ENCODE data around the gene C1RL. TPM values are rescaled to one million over a fixed set of nuclear protein-coding genes. Genes with fewer than 3 reads are reported as not detected.

Gene C1RL
- total RNA-seq (2021), result 2.4 and 4.0 TPM in 2 replicates
- Bru-seq, nascent RNA, result percentile 47 among the genes with signal in this experiment
- BruChase-seq, experiment 1, labeled RNA remaining after a 2-hour chase, result percentile 45 among the genes with signal in this experiment
- percentile 52 among the genes with signal in this experiment for BruChase-seq, experiment 2, labeled RNA remaining after a 6-hour chase
- long read RNA-seq, result 0 reads

- intact Hi-C loops (cut with micrococcal nuclease; ENCODE audit: unreplicated experiment), result loop anchor here (1.0 kb wide), 1 partner anchor 165 kb away; the partner anchor contains the start of gene C12orf57
- no peaks in the 10 kb centered on the region for H3K27me3 ChIP-seq (replicated peaks; ENCODE audit: insufficient read depth, low read depth, low read length, poor library complexity)
- peak within 1 kb of the TSS; percentile 42 for H3K4me3 ChIP-seq (ENCODE audit: low read depth, low read length, poor library complexity, severe bottlenecking)
- H3K9me3 ChIP-seq (ENCODE audit: low read depth, low read length, poor library complexity, severe bottlenecking), result peaks cover 9% of the 10 kb centered on the region
- ChIA-PET CTCF (interaction anchor here (0.6 to 1.2 kb wide), 4 partner anchors 164 to 533 kb away, joined by 3 to 6 read pairs (median 4); partner anchors contain the start of genes C12orf57 and RNU7-1), POLR2A (ENCODE audit: low non-redundant PET) (interaction anchor here (0.5 to 0.7 kb wide), 2 partner anchors 165 to 236 kb away, joined by 3 to 13 read pairs; partner anchors contain the start of genes C12orf57 and SPSB2)
- no peaks in the 10 kb centered on the region for H3K36me3 ChIP-seq (ENCODE audit: insufficient read depth, low read length, poor library complexity, severe bottlenecking)
- peak within 1 kb of the TSS; percentile 52 for H3K27ac ChIP-seq (ENCODE audit: low read depth, low read length, poor library complexity, severe bottlenecking)
- TF ChIP-seq CTCF (conservative IDR thresholded peaks at IDR 0.05; ENCODE audit: low read depth, low read length) (peak; percentile 96), EZH2 (IDR thresholded peaks at IDR 0.05; ENCODE audit: borderline replicate concordance, low read depth, low read length, poor library complexity, severe bottlenecking) (no peak)
- DNase-seq (ENCODE audit: low spot score), result peak; percentile 82
- H3K4me1 ChIP-seq (ENCODE audit: insufficient read depth, low read length, poor library complexity, severe bottlenecking), result no peaks in the 10 kb centered on the region
- BruUV-seq (replicated peaks), result no TSS peak
Observed at GRCh38 chr12:7108796-7109571, at the start of gene C1RL. C1RL (minus strand) TSS chr12:7109214; CDS start chr12:7109180, 34 bp downstream.

GRCh38 chr12:7157391-7157790 lies 48.4 kb upstream of the C1RL start:
- no peaks in the 10 kb centered on the region for H3K4me1 ChIP-seq (ENCODE audit: insufficient read depth, low read length, poor library complexity, severe bottlenecking)
- H3K36me3 ChIP-seq (ENCODE audit: insufficient read depth, low read length, poor library complexity, severe bottlenecking), result no peaks in the 10 kb centered on the region
- no peak for TF ChIP-seq EZH2 (IDR thresholded peaks at IDR 0.05; ENCODE audit: borderline replicate concordance, low read depth, low read length, poor library complexity, severe bottlenecking)
- BruUV-seq (replicated peaks), result no TSS peak
- POLR2A ChIA-PET (ENCODE audit: low non-redundant PET), result no interaction called here
- H3K27me3 ChIP-seq (replicated peaks; ENCODE audit: insufficient read depth, low read depth, low read length, poor library complexity), result no peaks in the 10 kb centered on the region
- no peak overlapping the region for H3K4me3 ChIP-seq (ENCODE audit: low read depth, low read length, poor library complexity, severe bottlenecking)
- no peaks in the 10 kb centered on the region for H3K9me3 ChIP-seq (ENCODE audit: low read depth, low read length, poor library complexity, severe bottlenecking)
- H3K27ac ChIP-seq (ENCODE audit: low read depth, low read length, poor library complexity, severe bottlenecking), result no peak overlapping the region
- CTCF ChIA-PET, result no interaction called here
- no peak for DNase-seq (ENCODE audit: low spot score)
- intact Hi-C loops (cut with micrococcal nuclease; ENCODE audit: unreplicated experiment), result no loop called here

- ChIA-PET CTCF (no interaction called here), POLR2A (ENCODE audit: low non-redundant PET) (no interaction called here)
- H3K27ac ChIP-seq (ENCODE audit: low read depth, low read length, poor library complexity, severe bottlenecking), result no peak overlapping the region
- TF ChIP-seq CTCF (conservative IDR thresholded peaks at IDR 0.05; ENCODE audit: low read depth, low read length) (no peak), EZH2 (IDR thresholded peaks at IDR 0.05; ENCODE audit: borderline replicate concordance, low read depth, low read length, poor library complexity, severe bottlenecking) (no peak)
- intact Hi-C loops (cut with micrococcal nuclease; ENCODE audit: unreplicated experiment), result no loop called here
- no peaks in the 10 kb centered on the region for H3K36me3 ChIP-seq (ENCODE audit: insufficient read depth, low read length, poor library complexity, severe bottlenecking)
- no peaks in the 10 kb centered on the region for H3K4me1 ChIP-seq (ENCODE audit: insufficient read depth, low read length, poor library complexity, severe bottlenecking)
- no TSS peak for BruUV-seq (replicated peaks)
- no peak for DNase-seq (ENCODE audit: low spot score)
- H3K9me3 ChIP-seq (ENCODE audit: low read depth, low read length, poor library complexity, severe bottlenecking), result no peaks in the 10 kb centered on the region
- H3K27me3 ChIP-seq (replicated peaks; ENCODE audit: insufficient read depth, low read depth, low read length, poor library complexity), result no peaks in the 10 kb centered on the region
- H3K4me3 ChIP-seq (ENCODE audit: low read depth, low read length, poor library complexity, severe bottlenecking), result no peak overlapping the region
Observed at GRCh38 chr12:7156259-7157197, 47.5 kb upstream of the C1RL start.

Measured in A673 (cell line).